ENCODE results near the gene GSDMA. TPM values are rescaled to one million over a fixed set of nuclear protein-coding genes. Genes with fewer than 3 reads are reported as not detected.
"Not testable (repeated sequence)": the region's sequence is repeated elsewhere in the genome, so short reads cannot be mapped to it uniquely, and the experiment has no call there.

The GSDMA gene
- total RNA-seq, 1 donor from 2014 or later = 1.5 TPM

DNA sequence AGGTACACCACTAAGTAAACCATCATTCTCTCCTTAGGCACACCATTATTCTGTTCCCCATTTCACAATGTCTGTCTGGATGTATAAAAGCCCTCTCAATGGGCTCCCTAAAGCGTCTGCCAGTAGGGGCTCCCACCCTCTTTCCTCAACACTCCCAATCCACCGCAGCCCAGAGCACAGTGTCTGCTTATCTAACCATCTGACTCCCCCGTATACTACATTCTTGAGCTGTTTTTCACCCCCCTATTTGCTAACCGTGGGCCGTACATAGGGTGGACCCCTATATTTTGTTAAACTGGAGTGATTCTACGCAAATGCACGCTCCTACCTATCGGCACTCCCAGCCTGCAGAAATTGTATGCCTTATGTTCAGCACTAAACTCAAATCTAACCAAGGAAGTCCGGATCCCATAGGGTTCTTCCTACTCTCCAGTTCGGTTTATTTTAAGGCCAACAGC lies 17.1 kb downstream of the GSDMA start:
- no peak for DNase-seq (ENCODE audit: low spot score)
- intact Hi-C loops (cut with DNase I) = loop anchor here (2.0 to 5.0 kb wide), 2 partner anchors 27 to 273 kb away; no protein-coding TSS in a partner anchor
- peak; percentile 42 for ATAC-seq

DNA sequence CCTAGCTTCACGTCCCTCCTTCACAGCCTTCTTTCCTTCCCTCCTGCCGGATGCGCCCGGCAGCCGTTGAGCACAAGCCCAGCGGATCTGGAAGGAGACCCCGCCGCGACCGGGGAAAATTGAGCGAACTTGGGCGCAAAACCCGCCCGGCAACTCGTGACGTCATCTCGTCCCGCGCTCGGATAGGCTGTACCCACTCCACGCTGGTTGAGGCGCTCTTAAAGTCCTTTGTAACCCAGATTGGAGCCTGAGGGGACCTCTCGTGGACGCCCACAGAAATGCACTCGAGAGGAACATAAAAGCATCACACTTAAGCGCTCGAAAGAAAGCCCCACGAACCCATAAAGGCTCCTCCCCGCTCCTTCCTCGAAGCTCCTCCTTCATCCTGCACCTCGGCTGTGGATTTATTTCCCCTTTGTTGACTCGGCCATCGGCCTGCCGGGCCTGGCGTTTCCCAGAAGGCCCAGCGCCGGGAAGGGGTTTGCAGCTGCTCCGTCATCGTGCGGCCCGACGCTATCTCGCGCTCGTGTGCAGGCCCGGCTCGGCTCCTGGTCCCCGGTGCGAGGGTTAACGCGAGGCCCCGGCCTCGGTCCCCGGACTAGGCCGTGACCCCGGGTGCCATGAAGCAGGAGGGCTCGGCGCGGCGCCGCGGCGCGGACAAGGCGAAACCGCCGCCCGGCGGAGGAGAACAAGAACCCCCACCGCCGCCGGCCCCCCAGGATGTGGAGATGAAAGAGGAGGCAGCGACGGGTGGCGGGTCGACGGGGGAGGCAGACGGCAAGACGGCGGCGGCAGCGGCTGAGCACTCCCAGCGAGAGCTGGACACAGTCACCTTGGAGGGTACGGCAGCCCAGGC lies 17.8 kb downstream of the GSDMA start, which contains the start of gene PSMD3:
TSS of gene PSMD3 (plus strand) at position 457 of the 856 bp plus-strand sequence. CDS start at position 621, 164 bp downstream.
- intact Hi-C loops (cut with DNase I) = loop anchor here (2.0 kb wide), 1 partner anchor 28 kb away; no protein-coding TSS in a partner anchor
- peak; percentile 99 for DNase-seq (ENCODE audit: low spot score)
- peak; percentile 98 for ATAC-seq

DNA sequence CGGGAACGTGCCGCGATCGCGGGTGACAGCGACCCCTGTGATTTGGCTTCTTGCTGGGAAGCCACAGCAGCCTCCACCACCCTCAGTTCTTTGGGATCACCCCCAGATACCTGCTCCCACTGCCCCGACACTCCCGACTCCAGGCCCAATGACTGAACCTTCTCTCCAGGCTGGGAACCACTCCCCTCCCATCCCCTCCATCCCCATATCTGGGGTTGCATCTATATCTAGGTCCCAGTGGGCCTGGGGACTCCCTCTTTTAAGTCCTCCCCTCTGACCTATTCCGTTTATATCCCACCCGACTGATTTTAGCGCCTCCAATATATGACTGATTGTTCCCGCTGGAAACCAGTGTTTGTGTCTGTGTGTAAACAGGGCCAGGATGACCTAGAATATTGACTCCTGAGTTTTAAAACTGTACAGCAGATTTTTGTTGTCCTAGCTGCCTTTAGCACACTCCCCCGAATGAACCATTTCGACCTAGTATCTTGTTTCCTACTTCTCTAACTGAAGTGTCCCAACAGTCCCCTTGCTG lies 18.5 kb downstream of the GSDMA start:
- no peak for DNase-seq (ENCODE audit: low spot score)
- ATAC-seq = no peak
- intact Hi-C loops (cut with DNase I) = loop anchor here (2.0 kb wide), 1 partner anchor 28 kb away; no protein-coding TSS in a partner anchor

DNA sequence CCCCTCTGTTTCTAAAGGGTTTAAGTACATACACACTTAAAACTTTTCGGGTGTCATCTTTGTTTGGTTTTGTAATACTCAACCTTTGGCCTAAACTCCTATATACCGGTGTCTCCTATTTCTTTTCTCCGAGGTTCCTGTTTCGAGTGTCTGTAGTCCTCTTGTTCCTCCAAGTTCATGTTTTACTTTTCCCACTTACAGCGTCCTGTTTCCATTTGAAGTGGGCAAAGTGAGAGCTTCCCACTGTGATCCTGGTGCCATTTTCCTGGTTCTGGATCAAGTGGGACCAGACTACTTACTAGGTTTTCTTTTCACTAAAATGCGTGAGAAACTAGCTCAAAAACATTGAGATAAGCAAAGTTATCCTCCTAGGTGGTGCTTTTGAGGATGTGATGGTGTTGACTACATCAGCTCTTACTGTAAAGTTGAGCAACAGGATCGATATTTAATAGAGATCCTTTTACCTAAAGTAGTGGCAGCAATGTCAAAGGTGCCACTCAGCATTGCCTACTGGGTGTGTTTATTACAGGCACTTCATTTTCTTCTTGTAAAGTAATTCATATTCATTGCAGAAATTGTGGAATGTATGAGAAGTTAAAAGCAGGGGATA lies 19.1 kb downstream of the GSDMA start:
- no peak for ATAC-seq
- intact Hi-C loops (cut with DNase I) = loop anchor here (2.0 kb wide), 1 partner anchor 29 kb away; no protein-coding TSS in a partner anchor
- no peak for DNase-seq (ENCODE audit: low spot score)

DNA sequence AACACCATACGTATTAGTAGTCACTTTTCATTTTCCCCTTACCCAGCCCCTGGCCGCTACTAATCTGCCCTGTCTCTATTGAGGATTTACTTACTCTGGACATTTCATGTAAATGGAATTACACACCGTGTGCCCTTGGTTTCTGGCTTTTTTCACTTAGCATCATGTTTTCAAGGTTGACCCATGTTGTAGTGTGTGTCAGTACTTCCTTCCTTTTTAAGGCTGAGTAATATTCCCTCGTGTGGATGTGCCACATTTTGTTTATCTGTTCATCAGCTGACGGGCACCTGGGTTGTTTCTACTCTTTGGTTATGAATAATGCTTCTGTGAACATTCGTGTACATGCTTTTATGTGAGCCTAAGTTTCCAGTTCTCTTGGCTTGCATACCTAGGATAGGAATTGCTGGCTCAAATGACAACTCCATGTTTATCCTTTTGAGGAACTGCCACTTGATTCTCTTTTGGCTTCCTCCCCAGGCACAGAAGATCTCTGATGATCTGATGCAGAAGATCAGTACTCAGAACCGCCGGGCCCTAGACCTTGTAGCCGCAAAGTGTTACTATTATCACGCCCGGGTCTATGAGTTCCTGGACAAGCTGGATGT lies 25.5 kb downstream of the GSDMA start:
- ATAC-seq = no peak
- DNase-seq (ENCODE audit: low spot score) = no peak
- intact Hi-C loops (cut with DNase I) = no loop called here

DNA sequence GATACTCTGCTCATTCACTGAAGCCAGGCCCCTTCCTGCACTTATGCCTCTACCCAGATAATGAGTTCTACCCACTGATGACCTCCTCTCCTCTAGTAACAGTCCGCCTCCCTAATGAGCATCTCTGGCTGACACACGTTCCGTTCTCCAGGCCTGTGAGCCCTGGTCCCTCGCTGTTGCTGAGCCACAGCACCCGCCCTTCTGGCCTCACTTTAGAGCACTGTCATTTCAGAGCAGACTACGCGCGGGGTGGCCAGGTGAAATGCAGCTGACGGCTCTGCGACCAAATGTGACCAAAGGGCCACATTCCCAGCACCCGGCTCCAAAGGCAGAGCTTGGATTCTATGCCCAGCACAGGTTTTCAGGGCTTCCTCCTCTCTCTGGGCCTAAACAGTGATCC lies 31.6 kb downstream of the GSDMA start:
- intact Hi-C loops (cut with DNase I) = no loop called here

DNA sequence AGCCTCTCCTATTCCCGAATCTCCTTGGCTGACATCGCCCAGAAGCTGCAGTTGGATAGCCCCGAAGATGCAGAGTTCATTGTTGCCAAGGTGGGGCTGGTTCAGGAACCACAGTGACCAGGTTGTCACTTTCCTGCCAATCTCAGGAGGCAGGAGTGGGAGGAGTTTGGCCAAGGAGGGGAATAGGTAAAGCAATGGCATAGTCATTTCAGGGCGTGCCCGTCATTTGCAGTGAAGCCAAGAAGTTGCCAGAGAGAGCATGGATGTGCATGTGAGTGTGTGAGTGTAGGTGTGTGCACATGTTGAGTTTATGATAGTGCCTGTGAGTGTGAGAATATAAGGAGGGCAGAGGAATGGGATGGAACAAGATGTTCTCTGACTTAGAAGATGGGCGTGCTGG lies 32.6 kb downstream of the GSDMA start:
- ATAC-seq (no peak), DNase-seq (ENCODE audit: low spot score) (no peak)
- intact Hi-C loops (cut with DNase I) = no loop called here

More for the DNA sequence above, 31.6 kb downstream of the GSDMA start:
- no peak for ATAC-seq
- no peak for DNase-seq (ENCODE audit: low spot score)

DNA sequence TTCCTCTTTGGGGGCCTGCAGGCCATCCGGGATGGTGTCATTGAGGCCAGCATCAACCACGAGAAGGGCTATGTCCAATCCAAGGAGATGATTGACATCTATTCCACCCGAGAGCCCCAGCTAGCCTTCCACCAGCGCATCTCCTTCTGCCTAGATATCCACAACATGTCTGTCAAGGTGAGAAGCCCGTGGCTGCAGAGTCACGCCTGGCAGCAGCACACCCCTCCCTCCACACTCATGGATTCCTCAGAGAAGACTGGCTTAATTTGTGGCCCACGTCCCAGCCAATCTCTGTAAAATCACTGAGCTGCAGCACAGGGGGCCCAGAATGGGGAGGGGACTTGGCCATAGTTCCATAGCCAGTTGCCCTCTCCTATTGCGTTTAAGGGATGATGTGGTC lies 33.4 kb downstream of the GSDMA start:
- intact Hi-C loops (cut with DNase I) = no loop called here
- DNase-seq (ENCODE audit: low spot score) = no peak
- ATAC-seq = peak; percentile 7

DNA sequence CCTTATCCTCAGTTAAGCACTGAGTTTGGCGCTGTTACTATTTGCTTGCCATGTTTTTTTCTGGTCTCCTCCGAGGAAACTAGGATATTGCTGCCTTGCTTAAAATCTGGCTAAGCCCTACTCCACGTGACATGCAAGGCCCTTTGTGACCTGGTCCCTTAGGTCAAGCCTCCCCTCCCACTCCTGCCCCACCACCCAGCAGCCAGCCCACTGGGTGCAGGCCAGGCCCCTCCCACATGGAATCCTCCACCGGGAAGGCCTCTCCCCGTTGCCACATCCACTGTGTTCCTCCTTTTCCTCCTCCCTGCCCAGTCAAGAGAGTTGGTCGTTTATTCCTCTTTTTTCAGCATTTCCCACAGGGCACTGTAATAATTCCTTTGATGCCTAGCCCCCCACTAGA lies 34.0 kb downstream of the GSDMA start:
- ATAC-seq (peak; percentile 89), DNase-seq (ENCODE audit: low spot score) (no peak)
- intact Hi-C loops (cut with DNase I) = no loop called here

DNA sequence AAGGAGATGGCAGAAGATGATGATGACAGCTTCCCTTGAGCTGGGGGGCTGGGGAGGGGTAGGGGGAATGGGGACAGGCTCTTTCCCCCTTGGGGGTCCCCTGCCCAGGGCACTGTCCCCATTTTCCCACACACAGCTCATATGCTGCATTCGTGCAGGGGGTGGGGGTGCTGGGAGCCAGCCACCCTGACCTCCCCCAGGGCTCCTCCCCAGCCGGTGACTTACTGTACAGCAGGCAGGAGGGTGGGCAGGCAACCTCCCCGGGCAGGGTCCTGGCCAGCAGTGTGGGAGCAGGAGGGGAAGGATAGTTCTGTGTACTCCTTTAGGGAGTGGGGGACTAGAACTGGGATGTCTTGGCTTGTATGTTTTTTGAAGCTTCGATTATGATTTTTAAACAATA lies 34.7 kb downstream of the GSDMA start:
- ATAC-seq (peak; percentile 20), DNase-seq (ENCODE audit: low spot score) (no peak)
- intact Hi-C loops (cut with DNase I) = no loop called here

DNA sequence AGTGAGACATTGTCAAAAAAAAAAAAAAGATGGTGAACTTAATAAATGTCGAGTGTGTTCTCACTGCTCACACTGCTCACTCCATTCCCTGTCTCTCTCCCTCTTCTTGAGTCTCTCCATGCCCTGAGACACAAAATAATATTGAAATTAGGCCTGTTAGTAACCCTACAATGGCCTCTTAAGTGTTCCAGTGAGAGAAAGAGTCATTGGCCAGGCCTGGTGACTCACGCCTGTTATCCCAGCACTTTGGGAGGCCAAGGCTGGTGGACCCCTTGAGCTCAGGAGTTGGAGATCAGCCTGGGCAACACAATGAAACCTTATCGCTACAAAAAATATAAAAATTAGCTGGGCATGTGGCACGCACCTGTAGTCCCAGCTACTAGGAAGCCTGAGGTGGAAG lies 36.3 kb downstream of the GSDMA start:
- DNase-seq (ENCODE audit: low spot score) (no peak), ATAC-seq (no peak)
- intact Hi-C loops (cut with DNase I) = no loop called here

DNA sequence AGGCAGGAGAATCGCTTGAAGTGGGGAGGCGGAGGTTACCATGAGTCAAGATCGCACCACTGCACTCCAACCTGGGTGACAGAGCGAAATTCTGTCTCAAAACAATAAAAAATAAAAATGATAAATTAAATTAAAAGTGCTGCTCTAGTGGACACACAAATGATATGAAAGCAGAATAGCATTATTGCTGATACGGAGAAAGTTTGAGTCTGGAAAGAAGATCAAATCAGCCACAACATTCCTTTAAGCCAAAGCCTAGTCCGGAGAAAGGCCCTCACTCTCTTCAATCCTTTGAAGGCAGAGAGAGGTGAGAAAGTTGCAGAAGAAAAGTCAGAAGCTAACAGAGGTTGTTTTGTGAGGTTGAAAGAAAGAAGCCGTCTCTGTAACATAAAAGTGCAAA lies 37.4 kb downstream of the GSDMA start:
- intact Hi-C loops (cut with DNase I) = no loop called here
- no peak for DNase-seq (ENCODE audit: low spot score)
- no peak for ATAC-seq

DNA sequence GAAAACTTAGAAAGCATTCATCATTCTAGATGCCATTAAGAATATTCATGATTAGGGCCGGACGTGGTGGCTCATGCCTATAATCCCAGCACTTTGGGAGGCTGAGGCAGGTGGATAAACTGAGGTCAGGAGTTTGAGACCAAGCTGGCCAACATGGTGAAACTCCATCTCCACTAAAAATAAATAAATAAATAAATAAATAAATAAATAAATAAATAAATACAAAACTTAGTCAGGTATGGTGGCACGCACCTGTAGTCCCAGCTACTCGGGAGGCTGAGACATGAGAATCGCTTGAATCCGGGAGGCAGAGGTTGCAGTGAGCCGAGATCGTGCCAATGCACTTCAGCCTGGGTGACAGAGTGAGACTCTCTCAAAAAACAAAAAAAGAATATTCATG lies 38.5 kb downstream of the GSDMA start:
- intact Hi-C loops (cut with DNase I); ATAC-seq; DNase-seq (ENCODE audit: low spot score): not testable (repeated sequence)

DNA sequence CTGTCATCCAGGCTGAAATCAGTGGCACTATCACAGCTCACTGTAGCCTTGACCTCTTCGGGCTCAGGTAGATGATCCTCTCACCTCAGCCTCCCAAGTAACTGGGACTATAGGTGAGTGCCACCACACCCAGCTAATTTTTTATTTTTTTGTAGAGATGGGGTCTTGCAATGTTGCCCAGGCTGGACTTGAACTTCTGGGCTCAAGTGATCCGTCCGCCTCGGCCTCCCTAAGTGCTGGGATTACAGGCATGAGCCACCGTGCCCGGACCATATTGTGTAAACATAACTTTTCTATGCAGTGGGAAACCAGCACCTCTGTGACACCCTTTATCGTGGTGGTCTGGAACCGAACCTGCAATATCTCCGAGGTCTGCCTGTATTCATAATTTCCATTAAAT lies 41.3 kb downstream of the GSDMA start:
- intact Hi-C loops (cut with DNase I) = no loop called here
- DNase-seq (ENCODE audit: low spot score) = no peak
- ATAC-seq = no peak

DNA sequence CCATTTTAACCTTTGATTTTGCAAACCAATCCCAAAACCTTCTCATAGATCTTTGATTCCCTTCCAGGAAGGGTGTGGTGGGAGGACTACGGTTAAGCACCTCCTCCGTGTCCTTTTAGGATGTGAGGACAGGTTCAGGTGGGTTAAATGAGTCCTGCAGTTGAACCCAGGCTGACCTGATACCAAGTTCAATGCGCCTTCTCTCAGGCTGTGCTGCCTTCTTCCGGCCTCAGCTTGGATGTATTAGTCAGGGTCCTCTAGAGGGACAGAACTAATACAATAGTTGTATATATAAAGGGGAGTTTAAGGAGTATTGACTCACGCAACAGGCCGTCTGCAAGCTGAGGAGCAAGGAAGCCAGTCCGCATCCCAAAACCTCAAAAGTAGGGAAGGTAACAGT lies 41.9 kb downstream of the GSDMA start:
- DNase-seq (ENCODE audit: low spot score) (no peak), ATAC-seq (no peak)
- intact Hi-C loops (cut with DNase I) = no loop called here

DNA sequence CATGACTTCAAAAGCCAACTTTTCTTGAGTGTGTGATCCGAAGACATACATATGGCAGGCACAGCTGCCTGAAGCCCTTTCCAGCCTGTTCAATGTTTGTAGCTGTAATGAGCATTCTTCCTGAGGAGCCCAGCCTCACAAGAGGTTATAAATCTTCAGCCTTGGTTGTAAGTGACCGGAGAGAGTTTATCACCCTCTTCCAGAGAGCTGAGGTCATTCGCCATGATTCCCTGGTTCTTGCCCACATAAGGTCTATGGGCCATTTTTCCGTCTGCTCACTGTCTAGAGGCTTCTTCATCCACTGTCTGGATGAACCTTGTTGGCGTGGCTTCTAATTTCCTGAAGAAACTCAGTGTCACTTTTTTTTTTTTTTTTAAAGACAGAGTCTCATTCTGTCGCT lies 42.7 kb downstream of the GSDMA start:
- ATAC-seq = no peak
- no peak for DNase-seq (ENCODE audit: low spot score)
- intact Hi-C loops (cut with DNase I) = no loop called here

DNA sequence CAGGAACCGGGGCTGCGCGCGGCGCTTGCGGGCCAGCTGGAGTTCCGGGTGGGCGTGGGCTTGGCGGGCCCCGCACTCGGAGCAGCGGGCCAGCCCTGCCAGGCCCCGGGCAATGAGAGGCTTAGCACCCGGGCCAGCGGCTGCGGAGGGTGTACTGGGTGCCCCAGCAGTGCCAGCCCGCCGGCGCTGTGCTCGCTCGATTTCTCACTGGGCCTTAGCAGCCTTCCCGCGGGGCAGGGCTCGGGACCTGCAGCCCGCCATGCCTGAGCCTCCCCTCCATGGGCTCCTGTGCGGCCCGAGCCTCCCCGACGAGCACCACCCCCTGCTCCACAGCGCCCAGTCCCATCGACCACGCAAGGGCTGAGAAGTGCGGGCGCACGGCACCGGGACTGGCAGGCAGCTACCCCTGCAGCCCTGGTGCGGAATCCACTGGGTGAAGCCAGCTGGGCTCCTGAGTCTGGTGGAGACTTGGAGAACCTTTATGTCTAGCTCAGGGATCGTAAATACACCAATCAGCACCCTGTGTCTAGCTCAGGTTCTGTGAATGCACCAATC lies 48.2 kb downstream of the GSDMA start:
- intact Hi-C loops (cut with DNase I) = loop anchor here (10.0 kb wide), 1 partner anchor 184 kb away; no protein-coding TSS in a partner anchor
- not testable (repeated sequence) for DNase-seq (ENCODE audit: low spot score); ATAC-seq

DNA sequence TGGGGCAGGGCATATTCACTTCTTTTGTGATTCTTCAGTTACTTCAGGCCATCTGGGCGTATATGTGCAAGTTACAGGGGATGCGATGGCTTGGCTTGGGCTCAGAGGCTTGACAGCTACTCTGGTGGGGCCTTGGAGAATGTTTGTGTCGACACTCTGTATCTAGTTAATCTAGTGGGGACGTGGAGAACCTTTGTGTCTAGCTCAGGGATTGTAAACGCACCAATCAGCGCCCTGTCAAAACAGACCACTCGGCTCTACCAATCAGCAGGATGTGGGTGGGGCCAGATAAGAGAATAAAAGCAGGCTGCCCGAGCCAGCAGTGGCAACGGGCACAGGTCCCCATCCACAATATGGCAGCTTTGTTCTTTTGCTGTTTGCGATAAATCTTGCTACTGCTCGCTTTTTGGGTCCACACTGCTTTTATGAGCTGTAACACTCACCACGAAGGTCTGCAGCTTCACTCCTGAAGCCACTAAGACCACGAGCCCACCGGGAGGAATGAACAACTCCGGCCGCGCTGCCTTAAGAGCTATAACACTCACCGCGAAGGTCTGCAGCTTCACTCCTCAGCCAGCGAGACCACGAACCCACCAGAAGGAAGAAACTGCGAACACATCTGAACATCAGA lies 49.3 kb downstream of the GSDMA start:
- not testable (repeated sequence) for ATAC-seq; DNase-seq (ENCODE audit: low spot score)
- intact Hi-C loops (cut with DNase I) = loop anchor here (10.0 kb wide), 1 partner anchor 183 kb away; no protein-coding TSS in a partner anchor

Measured in sciatic nerve (tissue), 2 donors.